Activated CD4-positive, alpha-beta T cell treated with anti-CD3 and anti-CD28 coated beads, Interleukin-2, amount 50 U/mL, for 1 hour (primary cell): ENCODE results near the gene RBM18.

ENCODE experiments used
- DNase-seq: peaks from one replicate; pipeline ENCODE4 v3.0.0-alpha.2; 2020

The RBM18 gene

DNA sequence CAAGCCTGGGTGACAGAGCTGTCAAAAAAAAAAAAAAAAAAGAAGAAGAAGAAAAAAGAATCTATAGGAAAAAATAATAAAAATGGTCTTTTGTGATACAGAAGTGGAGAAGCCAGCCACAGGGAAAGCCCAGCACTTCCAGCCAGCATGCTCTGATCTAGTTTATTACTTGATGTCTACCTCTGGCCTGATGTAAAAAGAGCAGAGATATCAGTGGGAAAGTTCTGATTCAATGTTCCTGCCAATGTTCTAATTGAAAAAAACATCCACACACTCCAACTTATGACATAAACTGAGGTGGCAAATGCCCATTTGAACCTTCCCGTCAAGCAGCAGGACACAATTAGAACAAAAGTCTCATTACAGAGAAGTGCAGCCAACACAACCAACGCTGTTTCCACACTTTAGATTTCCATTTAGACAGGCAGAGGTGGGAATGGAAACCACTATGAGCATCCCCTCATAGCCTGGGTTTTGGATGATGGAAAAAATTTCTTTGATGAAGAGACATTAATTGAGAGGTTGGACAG, 5.7 kb downstream of the RBM18 start:
- DNase-seq, result no peak

DNA sequence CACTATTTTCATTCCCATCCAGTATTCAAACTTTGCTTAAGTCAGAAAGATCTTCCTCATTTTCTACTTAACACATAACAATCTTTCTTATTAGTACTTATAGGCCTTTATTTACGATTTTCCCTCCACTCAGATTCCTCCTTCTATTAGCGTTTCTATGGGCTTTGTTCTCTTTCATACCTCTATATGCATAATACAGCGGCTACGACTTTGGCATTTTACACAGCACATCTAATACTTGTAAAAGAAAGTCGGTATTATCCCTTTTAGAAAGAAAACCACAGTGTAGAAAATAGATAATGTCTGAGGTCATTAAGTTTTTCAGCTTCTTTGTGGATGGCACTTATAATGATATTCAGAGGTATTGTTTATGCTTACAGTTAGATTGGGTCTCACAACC, 8.4 kb downstream of the RBM18 start:
- DNase-seq, result no peak

DNA sequence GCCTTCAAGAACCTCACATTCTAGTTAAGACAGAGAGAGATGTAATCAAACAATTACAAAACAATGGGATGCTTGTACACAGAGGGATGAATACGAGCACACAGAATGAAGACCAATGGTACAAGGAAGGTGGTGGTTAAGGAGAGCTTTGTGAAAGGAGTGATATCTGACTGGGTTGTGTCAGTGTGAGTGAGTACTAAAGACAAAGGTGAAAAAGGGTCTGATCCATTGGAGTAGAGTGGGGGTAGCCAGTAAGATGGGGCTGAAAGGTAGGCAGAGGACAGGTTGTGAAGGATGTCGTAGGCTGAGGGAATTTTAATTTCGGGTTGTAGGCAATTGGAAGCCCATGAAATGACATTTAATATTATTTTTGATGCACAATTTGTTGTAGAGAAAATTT, 9.9 kb downstream of the RBM18 start:
- no peak for DNase-seq

DNA sequence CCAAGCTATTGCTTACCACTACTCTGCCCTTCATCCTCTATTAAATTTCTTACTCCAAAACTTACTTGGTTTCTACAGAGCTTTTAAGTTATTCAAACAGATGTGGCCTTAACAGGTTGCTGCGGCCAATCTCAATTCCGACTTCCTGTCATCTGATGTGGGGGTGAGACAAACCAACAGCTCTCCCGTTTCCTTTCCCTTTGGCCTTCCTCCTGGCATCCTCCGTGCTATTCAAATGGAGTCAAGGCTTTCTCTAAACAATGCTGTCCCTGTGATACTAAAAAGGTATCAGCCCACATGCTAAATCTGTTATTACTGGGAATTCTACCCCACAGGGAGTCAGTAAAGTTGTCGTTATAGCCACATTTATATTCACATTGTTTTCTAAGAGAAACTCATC, 11.8 kb downstream of the RBM18 start:
- no peak for DNase-seq

DNA sequence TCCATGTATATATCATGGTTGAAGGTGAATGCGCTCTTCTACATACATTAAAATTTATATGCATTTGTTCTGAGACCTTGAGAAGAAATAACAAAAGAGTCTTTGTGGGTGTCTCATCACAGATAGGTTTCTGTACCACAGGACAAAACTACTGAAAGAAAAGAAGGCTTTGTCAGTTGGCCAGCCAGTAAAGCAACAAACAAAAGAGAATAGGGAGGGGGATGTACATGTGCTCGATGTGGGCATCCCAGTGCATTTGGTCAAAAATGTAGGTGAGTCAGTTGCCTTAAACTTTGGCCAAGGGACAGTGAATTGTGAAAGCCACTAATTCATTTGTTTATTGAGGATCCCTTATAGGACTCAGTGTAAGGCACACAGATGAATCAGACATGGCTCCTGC, 13.3 kb downstream of the RBM18 start:
- DNase-seq, result no peak

DNA sequence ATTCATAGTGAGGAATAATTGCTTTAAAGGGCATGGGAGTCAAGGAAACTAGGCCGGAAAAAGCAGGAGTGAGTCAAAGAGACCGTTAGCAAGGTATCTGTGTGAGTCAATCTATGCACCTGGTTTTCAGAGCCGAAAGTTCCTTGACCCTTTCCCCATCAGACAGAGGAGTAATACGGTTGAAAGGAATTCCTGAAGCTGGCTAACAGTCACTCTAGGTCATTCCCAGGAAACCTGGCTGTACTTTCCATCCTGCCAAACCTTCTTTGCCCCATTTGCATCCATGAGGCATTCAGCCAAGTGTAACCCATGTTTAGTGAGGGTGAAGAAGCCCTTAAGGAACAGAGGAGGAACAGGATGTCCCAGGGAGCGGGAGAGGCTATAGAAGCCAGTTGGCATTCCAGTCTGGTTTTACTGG, 16.2 kb downstream of the RBM18 start:
- no peak for DNase-seq

DNA sequence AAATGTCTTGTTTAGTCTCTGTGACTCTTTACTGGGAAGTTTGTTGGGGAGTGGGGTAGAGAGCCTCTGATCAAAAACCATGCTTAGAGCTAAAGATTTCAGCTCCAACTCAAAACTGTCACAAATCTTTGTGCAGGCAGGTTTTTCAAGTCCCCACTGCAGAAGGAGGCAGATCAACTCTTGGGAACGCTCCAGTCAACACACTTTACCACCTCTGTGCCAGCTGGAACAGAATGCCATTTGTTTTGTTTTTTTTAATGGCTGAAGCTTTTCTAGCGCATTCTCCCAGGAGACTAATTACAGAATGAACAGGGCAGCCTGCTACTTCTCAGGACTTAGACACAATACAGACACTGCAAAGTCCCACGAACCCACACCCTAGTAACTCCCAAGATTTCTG, 18.0 kb downstream of the RBM18 start:
- no peak for DNase-seq

DNA sequence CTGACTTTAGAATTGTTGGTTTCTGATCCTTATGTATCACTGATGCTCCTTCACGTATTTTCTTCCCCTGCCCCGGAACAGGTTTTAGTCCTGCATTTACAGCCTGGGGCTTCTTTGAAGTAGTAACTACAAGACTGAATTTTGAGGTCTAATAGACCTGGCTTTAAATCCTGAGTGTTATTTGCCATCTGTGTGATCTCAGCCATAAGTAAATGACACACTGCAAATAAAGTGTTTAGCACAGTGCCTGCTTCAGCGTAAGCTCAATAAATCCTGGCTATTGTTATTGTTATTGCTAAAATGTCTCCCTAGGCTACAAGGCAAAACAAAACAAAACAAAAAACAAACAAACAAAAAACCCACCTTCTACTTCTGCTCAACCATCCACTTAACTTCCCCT, 20.3 kb downstream of the RBM18 start:
- no peak for DNase-seq

DNA sequence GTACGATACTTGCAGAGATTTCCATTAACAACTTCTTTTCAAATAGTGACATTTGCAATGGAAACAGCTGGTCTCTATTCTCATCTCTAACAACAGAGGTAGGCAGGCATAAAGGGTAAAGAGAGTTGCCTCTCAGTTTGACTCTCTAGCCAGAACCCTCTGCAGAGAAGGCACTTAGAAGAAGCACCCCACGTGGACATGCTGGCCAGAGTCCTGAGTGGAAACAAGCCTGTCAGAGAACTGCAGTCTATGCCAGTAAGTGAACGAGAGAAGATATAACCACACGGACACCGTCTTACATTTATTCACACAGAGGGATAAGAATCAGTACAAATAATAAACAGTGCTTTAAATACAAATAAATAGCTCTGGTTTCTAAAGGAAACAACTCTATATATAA, 24.9 kb downstream of the RBM18 start:
- no peak for DNase-seq

DNA sequence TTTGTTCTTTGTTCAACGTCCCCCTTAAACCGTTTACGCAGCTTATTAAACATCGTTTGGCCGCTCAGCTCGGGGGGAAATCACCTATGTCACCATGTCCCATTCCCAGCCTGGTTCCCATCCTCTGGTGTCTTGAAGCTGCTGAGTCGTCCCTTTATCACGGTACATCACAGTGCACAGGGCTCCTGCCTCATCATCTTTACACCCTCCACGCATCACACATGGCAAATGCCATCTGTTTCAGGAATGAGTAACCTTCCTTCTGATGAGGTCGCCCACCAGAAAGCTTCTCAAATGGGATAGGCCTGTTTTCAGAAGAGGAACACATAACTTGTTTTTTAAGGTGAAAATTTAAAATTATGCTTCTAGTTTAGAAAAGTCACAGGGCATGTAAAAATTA, 28.0 kb downstream of the RBM18 start:
- no peak for DNase-seq

DNA sequence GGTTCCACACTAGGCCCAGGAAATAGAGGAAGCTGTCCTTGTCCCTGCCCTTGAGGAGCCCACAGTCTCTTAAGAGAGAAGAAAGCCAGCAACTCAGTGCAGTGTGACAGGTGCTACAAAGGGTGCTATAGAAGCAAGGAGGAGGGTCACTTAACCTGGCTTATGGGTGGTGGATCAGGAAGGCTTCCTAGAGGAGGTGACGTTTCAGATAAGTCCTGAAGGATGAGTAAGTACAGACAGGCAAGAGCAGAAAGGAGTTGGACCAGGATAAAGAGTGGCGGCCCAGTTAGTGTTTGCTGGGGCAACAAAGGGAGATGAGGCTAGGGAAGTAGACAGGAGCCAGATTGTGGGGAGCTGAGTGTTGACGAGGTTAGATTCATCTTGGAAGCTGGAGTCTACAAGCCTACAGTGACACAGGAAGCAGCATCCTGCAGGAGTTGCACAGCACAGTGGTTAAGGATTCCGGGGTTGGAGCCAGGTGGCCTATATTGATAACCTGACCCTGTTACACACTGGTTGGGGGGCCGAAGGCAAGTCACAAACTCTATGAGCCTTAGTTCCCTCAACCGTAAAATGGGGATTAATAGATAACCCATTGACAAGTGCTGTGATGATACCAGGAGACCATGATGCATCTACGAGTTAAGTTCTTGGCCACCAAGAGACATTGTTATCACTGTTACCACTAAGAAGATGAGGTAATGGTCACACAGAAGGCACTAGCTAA, 30.5 kb downstream of the RBM18 start:
- no peak for DNase-seq

DNA sequence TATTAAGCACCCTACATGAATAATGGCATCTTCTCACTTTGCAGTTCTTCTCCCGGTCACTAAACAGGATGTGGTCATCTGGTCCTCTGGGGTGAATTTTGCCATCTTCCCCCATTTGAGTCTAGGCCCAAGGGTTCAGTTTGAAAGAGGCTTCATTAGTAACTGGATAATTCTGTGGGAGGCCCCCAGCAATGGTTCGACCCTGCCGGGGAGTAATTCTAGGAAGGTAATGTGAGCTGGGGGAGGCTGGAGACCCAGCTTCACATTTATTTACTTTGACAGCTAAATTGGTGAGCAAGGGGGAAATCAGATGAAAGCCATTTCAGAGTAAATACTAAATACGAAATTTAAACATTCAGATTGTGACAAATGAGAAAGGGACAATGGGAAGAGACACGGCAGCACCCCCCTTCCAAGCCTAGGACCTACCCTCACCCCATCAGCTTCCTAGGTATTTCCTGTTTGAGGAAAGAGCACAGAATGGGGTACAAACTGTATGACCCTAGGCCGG, 31.8 kb downstream of the RBM18 start:
- no peak for DNase-seq

DNA sequence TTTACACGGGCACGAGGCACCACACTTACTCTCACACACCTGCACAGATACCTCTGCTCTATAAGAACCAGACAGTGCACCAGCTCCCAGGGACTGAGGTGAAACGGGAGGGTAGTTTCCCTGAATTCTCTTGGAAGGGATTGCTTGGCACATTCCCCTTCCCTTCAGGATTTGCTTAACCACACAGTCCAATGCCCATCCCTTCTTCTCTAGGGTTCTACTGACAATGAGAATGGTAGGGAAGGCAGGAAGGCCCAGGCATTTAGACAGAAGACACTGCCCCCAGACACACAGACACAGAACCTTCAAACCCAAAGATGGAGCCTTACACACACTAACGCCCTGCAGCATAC, 35.2 kb downstream of the RBM18 start:
- no peak for DNase-seq

DNA sequence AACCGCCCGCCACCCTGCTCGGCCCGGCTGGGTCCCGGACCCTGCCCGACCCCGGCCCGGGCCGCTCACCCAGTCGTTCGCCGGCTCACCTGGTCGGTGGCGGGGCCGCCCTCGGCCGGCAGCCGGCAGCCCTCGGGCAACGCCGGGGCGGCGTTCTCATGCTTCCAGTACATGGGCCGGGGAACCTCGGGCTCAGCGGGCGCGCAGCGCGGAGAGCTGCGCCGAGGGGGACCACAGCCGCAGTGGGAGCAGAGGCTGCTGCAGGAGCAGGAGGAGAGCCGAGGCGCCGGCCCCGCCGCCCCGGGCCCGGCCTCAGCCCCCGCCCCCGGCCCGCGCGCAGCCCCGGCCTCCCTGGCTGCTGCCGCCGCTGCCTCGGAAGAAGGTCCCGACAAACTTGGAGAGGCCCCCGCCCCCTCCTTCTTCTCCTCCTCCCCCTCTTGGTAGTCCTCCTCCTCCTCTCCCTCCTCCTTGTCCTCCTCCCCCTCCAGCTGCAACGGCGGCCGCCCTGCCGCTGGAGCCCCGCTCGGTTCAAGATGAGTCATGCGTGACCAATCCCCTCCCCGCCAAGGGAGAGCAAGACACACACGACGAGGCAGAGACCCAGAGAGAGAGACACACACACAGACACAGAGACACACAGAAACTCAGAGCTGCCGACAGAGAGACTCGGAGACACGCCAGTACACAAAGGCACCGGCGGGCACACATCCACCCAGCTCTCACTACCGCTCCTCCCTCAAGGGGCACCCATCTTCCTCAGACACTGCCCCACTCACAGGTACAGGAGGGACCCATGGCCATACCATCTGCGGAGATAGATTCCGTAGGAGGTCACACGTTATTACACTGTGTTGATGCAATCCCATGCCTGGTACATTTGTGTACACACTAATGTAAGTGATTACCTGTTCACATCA, 35.8 kb downstream of the RBM18 start, which contains the start of gene LHX6:
Gene LHX6, minus strand, starts transcription at position 390 of the 917 bp plus-strand sequence. Its CDS starts 217 bp downstream, at position 173.
- no peak for DNase-seq

DNA sequence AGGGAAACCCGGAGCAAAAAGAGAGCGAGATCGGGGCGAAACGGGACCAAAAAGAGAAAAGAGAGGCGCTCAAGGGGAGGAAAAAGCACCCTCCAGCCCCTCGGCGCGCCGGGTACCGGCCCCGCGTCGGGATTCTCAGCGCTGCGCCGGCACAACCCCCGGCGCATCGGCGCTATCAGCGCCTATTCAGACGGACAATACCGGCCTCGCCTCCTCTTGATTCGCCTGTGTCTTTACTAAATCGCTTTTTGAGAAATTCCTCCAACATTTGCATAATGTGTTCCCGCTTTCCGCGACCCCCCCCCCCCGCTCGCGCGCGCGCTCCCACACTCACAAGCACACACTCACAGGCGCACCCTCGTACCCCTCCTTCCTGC, 36.5 kb downstream of the RBM18 start:
- no peak for DNase-seq

DNA sequence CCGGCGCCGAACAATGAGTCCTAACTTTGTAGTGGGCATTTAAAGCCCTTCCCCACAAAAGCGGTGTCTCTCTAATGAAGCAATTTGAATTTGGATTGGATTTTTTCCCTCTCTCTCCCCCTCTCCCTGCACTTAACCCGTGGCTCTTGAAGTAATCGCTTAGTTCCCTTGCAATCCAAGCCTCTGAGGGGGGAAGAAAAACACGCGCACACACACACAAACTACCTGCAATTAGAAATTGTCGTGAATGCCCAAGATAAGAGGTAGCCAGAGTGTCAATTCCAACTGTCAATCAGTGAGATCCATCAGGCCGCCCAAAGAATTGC, 37.1 kb downstream of the RBM18 start:
- no peak for DNase-seq

DNA sequence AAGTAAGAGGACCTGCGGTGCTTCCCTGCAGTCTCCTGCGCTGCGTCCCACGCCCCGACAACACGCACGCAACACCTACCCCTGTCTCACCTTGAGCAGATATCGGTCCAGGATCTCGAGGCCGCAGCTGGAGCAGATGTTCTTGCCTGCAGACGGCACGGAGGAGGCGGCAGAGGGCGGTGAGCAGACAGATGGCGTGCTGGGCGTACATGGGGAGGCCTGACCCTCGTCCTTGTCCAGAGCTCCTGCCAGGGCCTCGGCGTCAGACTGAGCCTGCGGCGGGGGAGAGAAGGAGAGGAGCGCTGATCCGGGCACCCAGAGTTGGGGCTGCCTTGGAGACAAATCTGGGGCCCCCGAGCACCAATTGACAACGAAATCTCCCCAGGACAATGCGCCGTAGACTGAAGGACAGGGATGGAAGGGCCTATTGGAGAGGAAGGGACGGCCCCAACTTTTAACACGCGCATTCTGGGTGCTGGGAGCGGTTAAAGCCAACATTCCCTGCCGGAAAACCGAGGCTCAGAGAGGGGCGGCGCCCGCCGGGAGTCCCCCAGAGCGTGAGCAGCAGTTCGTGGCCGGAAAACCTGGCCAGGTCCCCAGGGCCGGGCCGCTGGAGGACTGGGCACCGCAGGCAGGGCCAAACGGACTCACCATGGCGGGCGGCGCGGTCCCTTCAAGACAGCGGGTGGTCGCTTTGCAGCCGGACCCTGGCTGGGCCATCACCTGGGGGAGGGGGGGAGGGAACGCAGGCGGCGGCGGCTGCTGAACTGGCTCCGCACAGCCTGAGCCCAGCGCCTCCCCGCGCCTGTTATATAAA, 37.7 kb downstream of the RBM18 start:
- DNase-seq, result no peak

DNA sequence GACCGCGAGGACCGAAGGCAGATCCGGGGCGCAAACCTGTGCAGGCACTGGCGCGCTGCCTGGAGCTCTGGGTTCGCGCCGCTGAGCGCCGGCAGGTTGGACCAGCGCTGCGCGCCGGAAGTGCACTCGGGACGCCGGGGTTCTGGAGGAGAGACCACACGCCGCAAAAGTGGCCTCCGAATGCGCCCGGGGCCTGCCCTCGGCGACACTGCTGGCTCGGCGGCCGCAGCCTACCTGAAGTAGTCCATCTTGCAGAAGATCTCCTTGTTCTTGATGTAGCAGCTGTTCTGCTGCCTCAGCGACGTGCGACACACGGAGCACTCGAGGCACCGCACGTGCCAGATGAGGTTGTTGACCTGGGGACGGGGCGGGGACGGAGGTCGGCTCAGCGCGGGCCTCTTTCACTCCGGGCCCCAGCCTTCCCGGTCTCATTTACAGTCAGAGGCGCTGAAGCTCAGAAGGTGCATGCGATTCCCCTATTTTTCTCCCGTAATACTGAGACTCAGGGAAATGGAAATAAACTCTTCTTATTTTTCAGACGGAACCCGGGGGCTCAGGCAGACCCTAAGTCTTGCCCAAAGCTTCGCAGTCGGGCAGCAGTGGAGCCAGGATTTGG, 38.4 kb downstream of the RBM18 start:
- no peak for DNase-seq

DNA sequence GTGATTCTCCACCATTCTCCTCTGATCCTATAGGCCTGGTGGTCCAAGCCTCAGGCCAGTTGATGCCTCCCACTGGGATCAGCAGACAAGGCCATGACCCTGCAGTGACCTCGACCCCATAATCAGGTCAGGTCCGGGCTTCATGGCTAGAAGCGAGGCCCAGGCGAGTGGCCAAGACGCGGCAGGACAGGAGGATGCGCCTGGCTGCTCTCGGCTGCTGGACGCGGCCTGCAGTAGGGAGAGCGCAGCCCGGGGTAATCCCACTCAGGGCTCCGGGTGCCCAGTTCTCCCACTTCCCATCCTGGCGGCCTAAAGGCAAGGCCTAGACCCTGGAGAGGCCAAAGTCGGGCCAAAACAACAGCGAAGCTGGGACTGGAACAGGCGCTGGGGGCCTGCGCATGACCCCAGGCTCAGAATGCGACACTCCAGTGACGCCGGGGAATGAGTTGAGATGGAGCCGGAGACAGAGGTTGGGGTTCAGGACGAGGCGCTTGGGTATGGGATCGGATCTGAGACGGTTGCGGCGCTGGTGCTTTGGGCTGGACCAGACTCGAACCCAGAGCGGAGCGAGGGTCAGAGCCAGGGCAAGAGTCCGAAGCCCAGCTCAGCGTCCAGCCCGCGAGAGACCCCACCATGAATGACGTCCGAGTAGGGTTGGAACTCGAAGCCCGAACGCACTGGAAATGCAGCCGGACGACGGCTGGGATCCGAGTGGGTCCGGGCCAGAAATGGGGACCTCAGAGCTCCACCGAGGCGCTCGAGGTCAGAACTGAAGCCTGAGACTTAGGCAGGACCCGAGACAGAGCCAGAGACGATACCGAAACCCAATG, 39.1 kb downstream of the RBM18 start:
- no peak for DNase-seq

DNA sequence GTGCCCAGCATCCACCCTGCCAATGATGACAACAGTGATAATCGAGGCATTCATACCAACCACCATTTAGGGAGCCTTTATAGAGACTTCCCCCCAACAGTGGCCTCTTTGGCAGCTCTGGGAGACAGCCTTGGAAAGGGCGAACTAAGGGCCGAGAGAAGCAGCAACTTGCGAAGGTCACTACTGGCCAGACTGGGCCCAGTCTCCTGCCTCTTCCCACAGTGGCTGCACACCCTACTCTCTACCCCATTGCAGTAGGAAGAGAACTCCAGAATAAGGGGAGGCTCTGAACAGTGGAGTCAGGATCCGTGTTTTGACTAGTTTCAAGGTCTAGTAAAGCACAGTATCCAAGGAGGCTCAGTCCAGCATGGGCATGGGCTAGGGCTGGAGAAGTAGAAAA, 41.2 kb downstream of the RBM18 start:
- DNase-seq, result no peak

DNA sequence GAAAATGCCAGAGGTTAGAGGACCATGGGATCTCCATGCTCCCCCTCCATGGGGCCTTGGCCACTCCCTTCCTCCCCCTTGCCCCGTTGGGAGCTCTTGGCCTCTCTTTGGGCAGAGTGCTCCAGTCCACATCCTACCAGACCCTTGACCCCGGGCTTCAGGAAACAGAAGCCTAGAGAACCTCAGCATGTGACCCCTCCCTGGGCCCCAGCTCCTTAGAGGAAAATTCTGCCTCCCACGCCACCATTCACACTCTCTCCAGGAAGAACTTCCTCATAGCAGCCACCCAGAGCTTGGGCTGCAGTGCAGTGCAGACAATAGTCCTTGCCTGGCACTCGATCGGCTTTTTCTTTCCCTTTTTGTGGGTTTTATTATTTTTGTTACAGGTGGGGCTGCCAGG, 41.8 kb downstream of the RBM18 start:
- no peak for DNase-seq
